HUES48 (cell line): ENCODE data around the gene CGN.
A peak's percentile ranks its signal among the peaks of the same experiment; 100 is the strongest.

ENCODE experiments used
- H3K27ac ChIP-seq: one replicate; pipeline ENCODE4 v1.7.0; 2013; ENCODE audit warnings: low read depth, low read length, inconsistent platforms
- H3K27me3 ChIP-seq: 2 replicates; pipeline ENCODE4 v1.6.1; 2013; ENCODE audit warnings: mild to moderate bottlenecking, low read length; ENCODE audit not compliant: control insufficient read depth, insufficient read depth
- H3K36me3 ChIP-seq: 2 replicates; pipeline ENCODE4 v1.6.1; 2013; ENCODE audit warnings: low read length; ENCODE audit not compliant: control insufficient read depth, insufficient read depth
- H3K4me1 ChIP-seq: 2 replicates; pipeline ENCODE4 v1.6.1; 2013; ENCODE audit warnings: mild to moderate bottlenecking, low read length; ENCODE audit not compliant: control insufficient read depth, insufficient read depth
- H3K4me3 ChIP-seq: 2 replicates; pipeline ENCODE4 v1.5.1; 2013; ENCODE audit warnings: mild to moderate bottlenecking, low read depth, low read length
- H3K9ac ChIP-seq: 2 replicates; pipeline ENCODE4 v1.6.1; 2013; ENCODE audit warnings: mild to moderate bottlenecking, low read depth, low read length, moderate library complexity
- H3K9me3 ChIP-seq: 2 replicates; pipeline ENCODE4 v1.6.1; 2013; ENCODE audit warnings: low read length; ENCODE audit not compliant: control insufficient read depth, insufficient read depth

CGN gene

DNA sequence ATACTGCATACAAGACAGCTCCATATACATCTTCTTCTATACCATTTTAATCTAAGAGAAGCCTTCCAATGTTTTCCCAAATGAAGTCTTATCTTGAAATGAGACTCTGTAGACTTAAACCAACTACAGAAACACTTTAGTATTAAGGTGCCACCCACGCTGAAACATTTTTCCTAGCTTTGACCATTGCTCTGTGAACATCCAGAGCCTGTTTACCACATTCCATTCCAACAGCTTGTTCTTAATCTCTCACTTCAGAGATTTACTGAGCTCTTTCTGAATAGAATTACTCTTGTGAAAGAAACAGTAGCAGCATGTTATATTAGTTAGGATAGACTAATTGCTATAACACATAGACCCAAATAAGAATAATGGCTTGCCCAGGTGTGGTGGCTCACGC lies 32.3 kb upstream of the CGN start:
- H3K9me3 ChIP-seq = peaks cover 3% of the 10 kb centered on the region; the same call in 1 of the 2 replicates
- no peaks in the 10 kb centered on the region for H3K36me3 ChIP-seq
- H3K27ac ChIP-seq = no peak overlapping the region
- no peaks in the 10 kb centered on the region; the same call in 1 of the 2 replicates for H3K27me3 ChIP-seq
- no peaks in the 10 kb centered on the region for H3K4me1 ChIP-seq
- no peak overlapping the region for H3K9ac ChIP-seq
- no peak overlapping the region for H3K4me3 ChIP-seq

GRCh38 chr1:151479462-151479861 lies 31.7 kb upstream of the CGN start:
- H3K36me3 ChIP-seq = no peaks in the 10 kb centered on the region
- H3K9ac ChIP-seq = no peak overlapping the region
- no peaks in the 10 kb centered on the region for H3K4me1 ChIP-seq
- no peaks in the 10 kb centered on the region for H3K27me3 ChIP-seq
- peaks cover 3% of the 10 kb centered on the region; the same call in 1 of the 2 replicates for H3K9me3 ChIP-seq
- no peak overlapping the region for H3K4me3 ChIP-seq
- H3K27ac ChIP-seq = no peak overlapping the region

DNA sequence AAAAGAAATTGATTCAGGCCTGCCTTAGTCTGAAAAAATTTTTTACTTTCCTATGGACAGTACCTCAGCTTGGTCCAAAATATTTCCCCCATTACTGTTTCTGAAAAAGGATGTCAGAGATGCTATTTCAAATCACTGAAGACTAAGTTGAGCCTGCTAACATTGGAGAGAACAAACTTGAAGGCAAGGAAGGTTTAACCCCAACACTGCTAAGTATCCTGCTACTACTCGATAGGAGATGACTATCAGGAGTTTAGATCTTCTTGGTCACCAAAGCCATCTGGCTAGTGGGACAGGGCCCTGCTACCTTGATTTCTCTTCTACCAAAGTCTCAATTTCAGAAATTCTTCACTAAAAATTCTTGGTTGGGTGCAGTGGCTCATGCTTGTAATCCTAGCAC lies 29.2 kb upstream of the CGN start:
- no peaks in the 10 kb centered on the region for H3K36me3 ChIP-seq
- H3K4me3 ChIP-seq = no peak overlapping the region
- no peak overlapping the region for H3K9ac ChIP-seq
- no peak overlapping the region for H3K27ac ChIP-seq
- H3K9me3 ChIP-seq = peaks cover 3% of the 10 kb centered on the region; the same call in 1 of the 2 replicates
- H3K4me1 ChIP-seq = no peaks in the 10 kb centered on the region
- no peaks in the 10 kb centered on the region for H3K27me3 ChIP-seq

- Histone ChIP-seq H3K4me1 (no peaks in the 10 kb centered on the region), H3K9me3 (peaks cover 3% of the 10 kb centered on the region; the same call in 1 of the 2 replicates)
These were observed 25.4 kb upstream of the CGN start for GRCh38 chr1:151485685-151486255.

GRCh38 chr1:151486557-151486956 lies 24.6 kb upstream of the CGN start:
- H3K36me3 ChIP-seq = no peaks in the 10 kb centered on the region
- H3K4me3 ChIP-seq = no peak overlapping the region
- H3K27ac ChIP-seq = no peak overlapping the region

More at GRCh38 chr1:151485685-151486255, 25.4 kb upstream of the CGN start:
- no peaks in the 10 kb centered on the region for H3K27me3 ChIP-seq
- H3K9ac ChIP-seq = no peak overlapping the region
- no peaks in the 10 kb centered on the region for H3K36me3 ChIP-seq
- no peak overlapping the region for H3K4me3 ChIP-seq
- H3K27ac ChIP-seq = no peak overlapping the region

GRCh38 chr1:151491641-151492040 lies 19.5 kb upstream of the CGN start:
- Histone ChIP-seq H3K27me3 (no peaks in the 10 kb centered on the region), H3K36me3 (no peaks in the 10 kb centered on the region), H3K4me3 (no peak overlapping the region), H3K9ac (no peak overlapping the region), H3K4me1 (no peaks in the 10 kb centered on the region), H3K9me3 (no peaks in the 10 kb centered on the region), H3K27ac (peak overlapping the region; percentile 84)

More at GRCh38 chr1:151486557-151486956, 24.6 kb upstream of the CGN start:
- no peak overlapping the region for H3K9ac ChIP-seq
- H3K27me3 ChIP-seq = no peaks in the 10 kb centered on the region
- H3K9me3 ChIP-seq = peaks cover 3% of the 10 kb centered on the region; the same call in 1 of the 2 replicates
- no peaks in the 10 kb centered on the region for H3K4me1 ChIP-seq

DNA sequence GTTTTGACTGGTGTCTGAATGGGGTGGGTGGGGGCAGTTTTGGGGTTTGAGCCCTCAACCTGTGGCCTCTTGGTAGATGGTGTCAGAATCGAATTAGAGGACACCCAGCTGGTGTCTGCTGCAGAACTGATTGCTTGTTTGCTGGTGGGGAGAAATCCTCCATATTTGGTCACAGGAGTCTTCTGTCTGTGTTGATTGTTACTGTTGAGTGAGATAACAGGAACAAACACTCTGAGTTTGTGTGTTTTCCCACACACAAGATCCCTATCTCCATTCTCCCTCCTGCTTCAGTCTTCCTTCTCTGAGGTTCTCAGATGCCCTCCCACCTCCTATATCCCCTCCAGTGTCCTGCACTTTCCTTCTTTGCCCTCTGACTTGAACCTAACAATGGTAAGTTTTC lies 19.1 kb upstream of the CGN start:
- H3K9me3 ChIP-seq = no peaks in the 10 kb centered on the region
- no peak overlapping the region for H3K9ac ChIP-seq
- no peaks in the 10 kb centered on the region for H3K27me3 ChIP-seq
- no peak overlapping the region for H3K4me3 ChIP-seq
- H3K27ac ChIP-seq = peak overlapping the region; percentile 84
- no peaks in the 10 kb centered on the region for H3K36me3 ChIP-seq
- H3K4me1 ChIP-seq = no peaks in the 10 kb centered on the region

DNA sequence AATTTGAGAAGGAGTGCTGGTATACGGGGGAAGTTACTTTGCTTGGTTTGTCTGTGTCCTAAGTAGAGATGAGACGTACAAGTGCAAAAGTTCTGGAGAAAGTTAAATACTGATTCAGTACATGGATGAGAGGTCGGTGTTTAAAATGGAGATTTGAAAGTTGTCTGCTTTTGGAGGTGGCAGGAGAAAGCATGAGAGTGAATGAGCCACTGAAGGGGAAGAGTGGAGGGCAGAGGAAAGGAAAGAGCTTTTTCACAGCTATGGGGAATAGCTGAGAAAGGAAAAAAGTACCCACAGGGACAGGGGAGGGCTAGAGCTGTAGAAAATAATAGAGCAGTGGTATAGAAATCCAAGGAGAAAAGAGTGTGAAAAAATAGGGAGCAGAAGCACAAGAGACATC lies 18.1 kb upstream of the CGN start:
- Histone ChIP-seq H3K9ac (no peak overlapping the region), H3K36me3 (no peaks in the 10 kb centered on the region), H3K9me3 (no peaks in the 10 kb centered on the region), H3K27ac (no peak overlapping the region), H3K4me3 (no peak overlapping the region), H3K27me3 (no peaks in the 10 kb centered on the region), H3K4me1 (no peaks in the 10 kb centered on the region)

GRCh38 chr1:151494741-151495281 lies 16.4 kb upstream of the CGN start:
- Histone ChIP-seq H3K4me1 (no peaks in the 10 kb centered on the region), H3K9ac (no peak overlapping the region), H3K4me3 (no peak overlapping the region), H3K27ac (peak overlapping the region; percentile 54), H3K9me3 (no peaks in the 10 kb centered on the region), H3K27me3 (no peaks in the 10 kb centered on the region), H3K36me3 (no peaks in the 10 kb centered on the region)

- no peaks in the 10 kb centered on the region for H3K36me3 ChIP-seq
- peak overlapping the region; percentile 16 for H3K27ac ChIP-seq
- no peaks in the 10 kb centered on the region for H3K4me1 ChIP-seq
- no peak overlapping the region for H3K4me3 ChIP-seq
- no peaks in the 10 kb centered on the region for H3K27me3 ChIP-seq
- no peak overlapping the region for H3K9ac ChIP-seq
- H3K9me3 ChIP-seq = no peaks in the 10 kb centered on the region
These were observed 15.9 kb upstream of the CGN start for GRCh38 chr1:151495316-151495715.

GRCh38 chr1:151499365-151499764 lies 11.8 kb upstream of the CGN start:
- Histone ChIP-seq H3K4me3 (no peak overlapping the region), H3K27me3 (no peaks in the 10 kb centered on the region), H3K36me3 (no peaks in the 10 kb centered on the region), H3K4me1 (no peaks in the 10 kb centered on the region), H3K27ac (no peak overlapping the region), H3K9ac (no peak overlapping the region), H3K9me3 (no peaks in the 10 kb centered on the region)
